Ishikawa (cell line): ENCODE data around the gene KCNA10.

Experiments used
- CEBPB ChIP-seq: IDR thresholded peaks from 2 replicates; pipeline ENCODE4 v1.6.1; 2012
- EP300 ChIP-seq: IDR thresholded peaks from 2 replicates; pipeline ENCODE4 v1.6.1; 2012; ENCODE audit warnings: borderline replicate concordance
- NFIC ChIP-seq: IDR thresholded peaks from 2 replicates; pipeline ENCODE4 v1.6.1; 2012
- RAD21 ChIP-seq: IDR thresholded peaks from 2 replicates; pipeline ENCODE4 v1.6.1; 2012; ENCODE audit warnings: low read depth
- REST ChIP-seq: IDR thresholded peaks from 2 replicates; pipeline ENCODE4 v1.6.1; 2012; ENCODE audit warnings: low read depth, mild to moderate bottlenecking
- TAF1 ChIP-seq: IDR thresholded peaks from 2 replicates; pipeline ENCODE4 v1.6.1; 2012; ENCODE audit warnings: low read depth, mild to moderate bottlenecking
- TEAD4 ChIP-seq: IDR thresholded peaks from 2 replicates; pipeline ENCODE4 v1.6.1; 2012
- YY1 ChIP-seq: IDR thresholded peaks from 2 replicates; pipeline ENCODE4 v1.6.1; 2012; ENCODE audit warnings: low read depth
- ZBTB7A ChIP-seq: IDR thresholded peaks from 2 replicates; pipeline ENCODE4 v1.6.1; 2012; ENCODE audit warnings: low read depth

- TF ChIP-seq NFIC (no peak), REST (no peak), EP300 (no peak), YY1 (no peak), CEBPB (no peak), RAD21 (no peak), TEAD4 (no peak), ZBTB7A (no peak), TAF1 (no peak)
Measured at GRCh38 chr1:110561596-110561995, 42.6 kb upstream of the KCNA10 start.
